K562 (cell line): ENCODE data around the gene APOBEC3A. TPM values are rescaled to one million over a fixed set of nuclear protein-coding genes. Genes with fewer than 3 reads are reported as not detected.
A peak's percentile ranks its signal among the peaks of the same experiment; 100 is the strongest.

Source experiments
- ATAC-seq: fragments of 200-7000 bp; cut with Tn5 transposase; 3 replicates; pipeline ENCODE4 v1.9.1; 2020; ENCODE audit warnings: moderate library complexity
- BruUV-seq: library from RNA; stranded (reverse); fragments of 400-500 nt; replicated peaks from 2 replicates; lab custom pipeline; 2021; lab: Mats Ljungman, UMichigan
- CTCF ChIA-PET: fragments of 300-600 bp; formaldehyde crosslinking; extraction: SDS; loops from one replicate; lab custom pipeline; 2021; ENCODE audit warnings: low intra/inter-chr PET ratio; lab: Yijun Ruan, JAX
- POLR2A ChIA-PET: fragments of 300-600, 350-650 bp; sonication (Branson Sonifier 250); formaldehyde crosslinking; extraction: SDS; loops from one replicate; lab custom pipeline; 2021; ENCODE audit warnings: antibody characterized with exemption, inconsistent platforms; lab: Yijun Ruan, JAX
- DNase-seq, 4 experiments: peaks; one replicate each; pipeline versions ENCODE4 v3.0.0 to v3.0.0-alpha.2; 2011 to 2018; ENCODE audit warnings: low spot score in 3 of 4, mixed read lengths in 3 of 4; ENCODE audit errors: extremely low read depth in 1 of 4
- FAIRE-seq: peaks from 2 replicates; lab custom pipeline; 2011; peaks lifted over from hg19 to GRCh38; lab: Jason Lieb, UNC
- H2AFZ ChIP-seq: 2 replicates; pipeline ENCODE4 v1.6.0; 2011; ENCODE audit warnings: low read depth, low read length, control low read depth, inconsistent platforms
- H3K27ac ChIP-seq: fragments of 200-600 bp; 3 replicates; pipeline ENCODE4 v1.8.0; 2011; ENCODE audit warnings: low read depth, mild to moderate bottlenecking, control low read depth, inconsistent platforms, low read length, moderate library complexity, mixed read lengths; ENCODE audit errors: extremely low read depth
- H3K27me3 ChIP-seq, 2 experiments: fragments of 300-600 bp in 1 of 2; 2 replicates in 1 of 2; 3 replicates in 1 of 2; pipeline versions ENCODE4 v1.6.0 to v1.8.0; 2011; ENCODE audit warnings: inconsistent platforms in 2 of 2, low read length in 2 of 2, mild to moderate bottlenecking in 1 of 2, mixed read lengths in 1 of 2, moderate library complexity in 1 of 2; ENCODE audit not compliant: control insufficient read depth in 2 of 2, insufficient read depth in 2 of 2
- H3K36me3 ChIP-seq: fragments of 300-600 bp; 3 replicates; pipeline ENCODE4 v1.8.0; 2011; ENCODE audit warnings: mild to moderate bottlenecking, low read length, inconsistent platforms; ENCODE audit not compliant: control insufficient read depth, insufficient read depth
- H3K4me1 ChIP-seq, 2 experiments: fragments of 200-600 bp in 1 of 2; replicated peaks in 1 of 2; 2 replicates in 1 of 2; 3 replicates in 1 of 2; pipeline versions ENCODE4 v1.5.1 to v1.8.0; 2011; ENCODE audit warnings: inconsistent platforms in 2 of 2, low read length in 2 of 2, mild to moderate bottlenecking in 1 of 2, mixed read lengths in 1 of 2, moderate library complexity in 1 of 2; ENCODE audit not compliant: control insufficient read depth in 2 of 2, insufficient read depth in 2 of 2
- H3K4me2 ChIP-seq: 2 replicates; pipeline ENCODE4 v1.6.1; 2011; ENCODE audit warnings: low read length, control low read depth, inconsistent platforms, mixed read lengths; ENCODE audit not compliant: insufficient read depth
- H3K4me3 ChIP-seq: fragments of 200-600 bp; sonication (generic), shearing (Covaris generic); 2 replicates; pipeline ENCODE4 v1.5.1; 2016; ENCODE audit warnings: control low read depth, inconsistent platforms
- H3K79me2 ChIP-seq: fragments of 200-600 bp; 3 replicates; pipeline ENCODE4 v1.8.0; 2011; ENCODE audit warnings: low read length, inconsistent platforms; ENCODE audit not compliant: control insufficient read depth, insufficient read depth
- H3K9ac ChIP-seq, 2 experiments: 2 replicates each; pipeline versions ENCODE4 v1.6.0 to v1.6.1; 2011; ENCODE audit warnings: low read depth in 2 of 2, low read length in 2 of 2, control low read depth in 1 of 2, inconsistent platforms in 1 of 2, mild to moderate bottlenecking in 1 of 2, mixed read lengths in 1 of 2; ENCODE audit not compliant: insufficient read depth in 1 of 2
- H3K9me1 ChIP-seq: one replicate; pipeline ENCODE4 v1.6.0; 2011; ENCODE audit warnings: inconsistent platforms, mild to moderate bottlenecking, low read length, moderate library complexity; ENCODE audit not compliant: control insufficient read depth, insufficient read depth
- H3K9me3 ChIP-seq: replicated peaks from 2 replicates; pipeline ENCODE4 v1.5.1; 2011; ENCODE audit warnings: low read depth, low read length, inconsistent platforms; ENCODE audit not compliant: control insufficient read depth, insufficient read depth
- H4K20me1 ChIP-seq: replicated peaks from 2 replicates; pipeline ENCODE4 v1.6.1; 2011; ENCODE audit warnings: low read length, inconsistent platforms, mixed read lengths; ENCODE audit not compliant: control insufficient read depth, insufficient read depth
- KLF16 ChIP-seq: IDR thresholded peaks from 2 replicates; pipeline ENCODE4 v1.6.1; 2016; ENCODE audit warnings: antibody characterized with exemption
- MEIS2 ChIP-seq: fragments of 450-650 bp; IDR thresholded peaks from 2 replicates; pipeline ENCODE4 v1.6.1; 2014; ENCODE audit warnings: mild to moderate bottlenecking; ENCODE audit not compliant: partially characterized antibody
- NKRF ChIP-seq: fragments of 450-650 bp; IDR thresholded peaks from 2 replicates; pipeline ENCODE4 v1.6.1; 2016; ENCODE audit warnings: borderline replicate concordance
- ZNF512 ChIP-seq: IDR thresholded peaks from 2 replicates; pipeline ENCODE4 v1.6.1; 2016; ENCODE audit warnings: missing genetic modification characterization, missing compliant biosample characterization
- WGBS: fragments of 100-300 bp; shearing (Covaris generic); methylation state at CpG from one replicate; pipeline ENCODE4 v1.1.6; 2016; ENCODE audit warnings: low coverage, mixed read lengths; ENCODE audit not compliant: insufficient coverage; ENCODE audit errors: missing lambda C conversion rate; 5-methylcytosine and 5-hydroxymethylcytosine counted together
- in situ Hi-C: fragments of 300-500 bp; cut with MboI; formaldehyde crosslinking; loops from 4 replicates; pipeline ENCODE4 v1.15.0; 2018; ENCODE audit warnings: inconsistent platforms, mixed read lengths
- intact Hi-C: fragments of 100-400 bp; cut with micrococcal nuclease; formaldehyde crosslinking; loops from 2 replicates; pipeline ENCODE4 v1.14.2; 2022
- polyA plus RNA-seq, 8 experiments: library from polyadenylated mRNA; depleted of rRNA in 4 of 8; stranded (reverse) in 5 of 8; unstranded in 3 of 8; fragments of >200 nt; fragmentation: Nextera tagmentation in 2 of 8; fragmentation: Illumina TruSeq in 1 of 8; extraction: Ambion mirVana in 2 of 8; extraction: Trizol in 1 of 8; gene quantifications; 2 replicates each; pipeline versions ENCODE4 v1.2.1 to v1.2.3, GENCODE V29; 2011 to 2014; ENCODE audit warnings: inconsistent platforms in 1 of 8, missing spikeins in 1 of 8
- total RNA-seq, 7 experiments: library from RNA; depleted of rRNA in 6 of 7; stranded (reverse); fragments of >200 nt in 6 of 7; fragmentation: Illumina TruSeq in 2 of 7; extraction: Trizol in 2 of 7; gene quantifications; 2 replicates each; pipeline versions ENCODE4 v1.2.1 to v1.2.3, GENCODE V29; 2011 to 2021; ENCODE audit warnings: low replicate concordance in 1 of 7
- TF ChIP-seq, protein P1 (sequence below): fragments of 450-650 bp; IDR thresholded peaks from 2 replicates; pipeline ENCODE4 v1.7.1; 2018; ENCODE audit warnings: mild to moderate bottlenecking, low read depth; ENCODE audit not compliant: partially characterized antibody
- TF ChIP-seq, protein P2 (sequence below): sonication (generic); formaldehyde crosslinking; IDR thresholded peaks from 2 replicates; pipeline ENCODE4 v1.8.1; 2022; ENCODE audit warnings: missing genetic modification reagents

APOBEC3A gene
- total and polyA plus RNA-seq, 9 of the 15 experiments (the other 6 are each of a cell fraction or from before 2014, with no cell fraction given) = 0.04 TPM; not detected in 8

- POLR2A ChIA-PET = no interaction called here
- CTCF ChIA-PET = no interaction called here
- ATAC-seq = no peak
- 0 out of 2 replicates have a peak overlapping the region, but pooled peaks have one; percentile 23 for H2AFZ ChIP-seq
- WGBS = 0% methylated on average over 1 of the region's 3 CpGs
- no peaks in the 10 kb centered on the region for H3K9me3 ChIP-seq
- no peak overlapping the region for H3K4me3 ChIP-seq
- no peak for FAIRE-seq
- 0 out of 2 replicates have a peak, but pooled peaks cover 4% of the 10 kb centered on the region for H4K20me1 ChIP-seq
- H3K27ac ChIP-seq = no peak overlapping the region
- H3K9me1 ChIP-seq = no peaks in the 10 kb centered on the region
- H3K36me3 ChIP-seq = no peaks in the 10 kb centered on the region
- H3K27me3 ChIP-seq = peaks cover 15 to 49% of the 10 kb centered on the region in 2 experiments
- in situ Hi-C loops = no loop called here
- no peak overlapping the region for H3K4me2 ChIP-seq
- no peak overlapping the region for H3K9ac ChIP-seq
- no peaks in the 10 kb centered on the region for H3K79me2 ChIP-seq
- peak; percentile 65; the same call in 1 of the 2 replicates for TF ChIP-seq ZNF512 (tag)
- no peak for TF ChIP-seq MEIS2
- no peaks in the 10 kb centered on the region; a peak in 2 of 5 replicates for H3K4me1 ChIP-seq
- intact Hi-C loops = no loop called here
- DNase-seq = no peak
- no TSS peak for BruUV-seq
Observed at GRCh38 chr22:38943882-38944281, 13.5 kb upstream of the APOBEC3A start.

- Histone ChIP-seq H3K27me3 (peaks cover 15 to 45% of the 10 kb centered on the region in 2 experiments), H3K9me3 (no peaks in the 10 kb centered on the region), H3K9me1 (no peaks in the 10 kb centered on the region), H3K4me2 (no peak overlapping the region), H3K4me3 (no peak overlapping the region), H3K79me2 (no peaks in the 10 kb centered on the region), H3K27ac (no peak overlapping the region), H3K4me1 (no peaks in the 10 kb centered on the region; a peak in 2 of 5 replicates), H2AFZ (no peak overlapping the region), H3K9ac (no peak overlapping the region), H3K36me3 (no peaks in the 10 kb centered on the region), H4K20me1 (0 out of 2 replicates have a peak, but pooled peaks cover 4% of the 10 kb centered on the region)
- POLR2A ChIA-PET = no interaction called here
- CTCF ChIA-PET = no interaction called here
- DNase-seq = no peak
- in situ Hi-C loops (no loop called here), intact Hi-C loops (no loop called here)
- no peak for ATAC-seq
- FAIRE-seq = no peak
- BruUV-seq = no TSS peak
- WGBS = 3% methylated on average over 6 of the region's 7 CpGs
- TF ChIP-seq NKRF (no peak), KLF16 (no peak)
- TF ChIP-seq, protein P1, sequence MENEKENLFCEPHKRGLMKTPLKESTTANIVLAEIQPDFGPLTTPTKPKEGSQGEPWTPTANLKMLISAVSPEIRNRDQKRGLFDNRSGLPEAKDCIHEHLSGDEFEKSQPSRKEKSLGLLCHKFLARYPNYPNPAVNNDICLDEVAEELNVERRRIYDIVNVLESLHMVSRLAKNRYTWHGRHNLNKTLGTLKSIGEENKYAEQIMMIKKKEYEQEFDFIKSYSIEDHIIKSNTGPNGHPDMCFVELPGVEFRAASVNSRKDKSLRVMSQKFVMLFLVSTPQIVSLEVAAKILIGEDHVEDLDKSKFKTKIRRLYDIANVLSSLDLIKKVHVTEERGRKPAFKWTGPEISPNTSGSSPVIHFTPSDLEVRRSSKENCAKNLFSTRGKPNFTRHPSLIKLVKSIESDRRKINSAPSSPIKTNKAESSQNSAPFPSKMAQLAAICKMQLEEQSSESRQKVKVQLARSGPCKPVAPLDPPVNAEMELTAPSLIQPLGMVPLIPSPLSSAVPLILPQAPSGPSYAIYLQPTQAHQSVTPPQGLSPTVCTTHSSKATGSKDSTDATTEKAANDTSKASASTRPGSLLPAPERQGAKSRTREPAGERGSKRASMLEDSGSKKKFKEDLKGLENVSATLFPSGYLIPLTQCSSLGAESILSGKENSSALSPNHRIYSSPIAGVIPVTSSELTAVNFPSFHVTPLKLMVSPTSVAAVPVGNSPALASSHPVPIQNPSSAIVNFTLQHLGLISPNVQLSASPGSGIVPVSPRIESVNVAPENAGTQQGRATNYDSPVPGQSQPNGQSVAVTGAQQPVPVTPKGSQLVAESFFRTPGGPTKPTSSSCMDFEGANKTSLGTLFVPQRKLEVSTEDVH = no peak
- TF ChIP-seq, protein P2, sequence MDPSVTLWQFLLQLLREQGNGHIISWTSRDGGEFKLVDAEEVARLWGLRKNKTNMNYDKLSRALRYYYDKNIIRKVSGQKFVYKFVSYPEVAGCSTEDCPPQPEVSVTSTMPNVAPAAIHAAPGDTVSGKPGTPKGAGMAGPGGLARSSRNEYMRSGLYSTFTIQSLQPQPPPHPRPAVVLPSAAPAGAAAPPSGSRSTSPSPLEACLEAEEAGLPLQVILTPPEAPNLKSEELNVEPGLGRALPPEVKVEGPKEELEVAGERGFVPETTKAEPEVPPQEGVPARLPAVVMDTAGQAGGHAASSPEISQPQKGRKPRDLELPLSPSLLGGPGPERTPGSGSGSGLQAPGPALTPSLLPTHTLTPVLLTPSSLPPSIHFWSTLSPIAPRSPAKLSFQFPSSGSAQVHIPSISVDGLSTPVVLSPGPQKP (CRISPR knock-in tag) = no peak
Observed at GRCh38 chr22:38944653-38945052, 12.8 kb upstream of the APOBEC3A start.
